Medulla oblongata (tissue), 1 donor: Measurements from ENCODE around the gene RIT1.

Source experiments
- DNase-seq: peaks from one replicate; pipeline ENCODE4 v3.0.0-alpha.2; 2015; ENCODE audit errors: extremely low spot score

RIT1 gene, protein sequence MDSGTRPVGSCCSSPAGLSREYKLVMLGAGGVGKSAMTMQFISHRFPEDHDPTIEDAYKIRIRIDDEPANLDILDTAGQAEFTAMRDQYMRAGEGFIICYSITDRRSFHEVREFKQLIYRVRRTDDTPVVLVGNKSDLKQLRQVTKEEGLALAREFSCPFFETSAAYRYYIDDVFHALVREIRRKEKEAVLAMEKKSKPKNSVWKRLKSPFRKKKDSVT

GRCh38 chr1:155911156-155912055, at the start of gene RIT1:
Gene RIT1, minus strand, starts transcription at chr1:155911349. Its CDS starts 588 bp downstream, at chr1:155910761.
- DNase-seq: peak; percentile 89

DNA sequence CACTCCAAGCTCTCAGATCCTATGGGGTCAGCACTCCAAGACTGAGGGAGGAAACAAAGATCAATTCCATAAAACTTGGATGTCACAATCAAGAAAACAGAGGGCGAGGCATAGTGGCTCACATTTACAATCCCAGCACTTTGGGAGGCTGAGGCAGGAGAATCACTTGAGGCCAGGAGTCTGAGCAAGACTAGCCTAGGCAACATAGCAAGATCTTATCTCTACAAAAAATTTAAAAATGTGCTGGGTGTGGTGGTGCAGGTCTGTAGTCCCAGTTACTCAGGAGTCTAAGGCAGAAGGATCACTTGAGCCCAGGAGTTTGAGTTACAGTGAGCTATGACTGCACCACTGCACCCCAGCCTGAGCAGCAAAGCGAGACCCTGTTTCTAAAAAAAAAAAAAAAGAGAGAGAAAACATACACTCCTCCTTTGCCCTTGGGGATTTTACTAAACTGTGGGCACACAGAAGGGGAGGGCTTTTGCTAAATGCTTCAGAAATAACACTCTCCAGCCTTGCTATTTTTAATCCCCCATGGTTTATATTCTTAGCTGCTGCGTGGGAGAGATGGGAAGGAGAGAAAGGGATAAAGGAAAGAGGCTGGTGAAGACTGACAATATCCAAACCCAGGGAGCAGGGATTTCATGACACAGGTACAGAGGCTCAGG, 49.1 kb upstream of the RIT1 start:
- DNase-seq: no peak

- DNase-seq: no peak
Measured at GRCh38 chr1:155957411-155957915, 46.3 kb upstream of the RIT1 start.

DNA sequence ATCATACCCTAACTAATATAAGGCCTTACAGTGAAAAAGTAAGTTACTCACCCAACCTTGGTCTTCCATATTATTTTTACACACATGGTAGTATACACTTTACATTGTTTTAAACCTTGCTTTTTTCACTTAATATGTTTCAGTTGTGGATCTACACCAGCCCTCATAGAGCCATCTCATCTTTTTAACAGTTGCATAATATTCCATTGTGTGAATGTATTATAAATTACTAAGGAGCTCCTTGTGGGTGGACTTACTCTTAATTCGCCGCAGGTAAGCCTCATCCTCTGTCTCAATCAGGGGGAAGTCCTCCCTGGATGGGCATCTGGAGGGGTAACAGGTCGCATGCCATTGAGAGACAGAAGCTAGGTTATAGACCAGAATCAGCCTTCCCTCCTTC, 43.5 kb upstream of the RIT1 start:
- no peak for DNase-seq

- no peak for DNase-seq
Measured at GRCh38 chr1:155952505-155952890, 41.3 kb upstream of the RIT1 start.

GRCh38 chr1:155951753-155952504, 40.8 kb upstream of the RIT1 start:
- no peak for DNase-seq

- DNase-seq: no peak
Measured at GRCh38 chr1:155950829-155951228, 39.7 kb upstream of the RIT1 start.

DNA sequence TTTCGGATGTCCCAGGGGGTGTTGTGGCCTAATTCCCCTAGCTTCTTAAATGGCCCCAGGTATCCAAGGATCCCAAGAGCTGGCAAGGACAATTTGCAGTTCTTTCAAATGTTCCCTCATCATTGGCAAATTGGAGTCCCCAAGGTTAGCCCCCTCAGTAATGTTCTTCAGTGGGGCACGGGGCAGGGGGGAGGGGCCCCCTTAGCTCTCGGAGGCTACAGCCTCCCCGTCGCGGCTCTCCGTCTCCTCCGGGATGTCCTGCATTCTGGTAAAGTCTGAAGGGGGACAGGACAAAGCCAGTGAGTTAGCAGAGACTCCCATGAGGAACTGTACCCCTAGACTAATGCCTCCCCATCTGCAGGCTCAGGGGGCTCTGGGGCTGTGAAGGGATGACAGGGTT, 36.6 kb upstream of the RIT1 start:
- DNase-seq: no peak

DNA sequence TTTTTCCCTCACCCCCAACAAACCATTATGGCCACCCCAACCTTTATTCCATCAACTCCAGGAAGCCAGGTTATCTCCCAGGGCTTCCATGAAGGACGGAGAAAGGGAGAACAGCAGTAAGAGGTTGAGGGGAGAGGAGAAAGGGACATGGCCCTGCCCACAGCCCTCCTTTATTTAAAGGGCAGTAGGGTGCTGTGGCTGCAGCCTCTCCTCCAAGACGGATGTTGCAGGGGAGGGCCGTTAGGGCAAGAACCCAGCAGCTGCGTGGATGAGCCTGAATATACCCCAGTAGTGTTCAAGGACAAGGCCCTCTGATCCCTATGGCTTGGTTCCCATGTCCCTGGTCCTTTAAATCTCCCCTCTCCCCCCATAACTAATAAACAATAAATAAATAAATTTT, 36.1 kb upstream of the RIT1 start:
- no peak for DNase-seq

DNA sequence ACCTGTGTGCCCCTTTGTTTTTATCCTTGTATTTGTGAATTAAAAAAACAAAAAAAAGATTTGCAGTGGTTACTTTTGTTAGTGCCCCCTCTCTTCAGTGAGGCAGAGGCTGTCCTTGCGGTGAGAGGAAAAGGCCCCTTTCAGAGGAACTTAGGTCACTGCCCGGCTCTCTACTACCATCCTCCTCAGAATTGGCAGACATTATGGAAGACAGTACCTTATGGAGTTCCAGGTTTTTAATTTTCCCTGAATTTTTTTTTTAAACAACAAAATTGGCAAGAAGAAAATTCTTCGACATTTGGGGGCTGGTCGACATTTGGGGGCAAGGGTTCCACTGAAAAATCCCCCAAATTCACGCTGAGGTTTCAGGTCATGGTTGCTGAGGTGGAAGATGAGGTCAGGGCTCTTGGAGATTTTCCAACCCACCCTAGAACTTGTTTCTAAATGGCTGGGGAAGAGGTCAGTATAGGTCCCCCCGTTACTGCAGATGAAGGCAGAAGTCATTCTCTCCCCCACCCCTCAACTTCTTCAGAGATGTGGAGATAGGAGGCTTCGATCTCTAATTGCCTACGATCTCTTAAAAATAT, 35.6 kb upstream of the RIT1 start:
- DNase-seq: no peak

GRCh38 chr1:155944444-155944799, 33.3 kb upstream of the RIT1 start:
- DNase-seq: no peak

- no peak for DNase-seq
Measured at GRCh38 chr1:155942578-155943141, 31.5 kb upstream of the RIT1 start.

DNA sequence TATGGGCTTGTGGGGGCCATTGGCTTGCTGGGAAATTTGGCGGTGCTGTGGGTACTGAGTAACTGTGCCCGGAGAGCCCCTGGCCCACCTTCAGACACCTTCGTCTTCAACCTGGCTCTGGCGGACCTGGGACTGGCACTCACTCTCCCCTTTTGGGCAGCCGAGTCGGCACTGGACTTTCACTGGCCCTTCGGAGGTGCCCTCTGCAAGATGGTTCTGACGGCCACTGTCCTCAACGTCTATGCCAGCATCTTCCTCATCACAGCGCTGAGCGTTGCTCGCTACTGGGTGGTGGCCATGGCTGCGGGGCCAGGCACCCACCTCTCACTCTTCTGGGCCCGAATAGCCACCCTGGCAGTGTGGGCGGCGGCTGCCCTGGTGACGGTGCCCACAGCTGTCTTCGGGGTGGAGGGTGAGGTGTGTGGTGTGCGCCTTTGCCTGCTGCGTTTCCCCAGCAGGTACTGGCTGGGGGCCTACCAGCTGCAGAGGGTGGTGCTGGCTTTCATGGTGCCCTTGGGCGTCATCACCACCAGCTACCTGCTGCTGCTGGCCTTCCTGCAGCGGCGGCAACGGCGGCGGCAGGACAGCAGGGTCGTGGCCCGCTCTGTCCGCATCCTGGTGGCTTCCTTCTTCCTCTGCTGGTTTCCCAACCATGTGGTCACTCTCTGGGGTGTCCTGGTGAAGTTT, 30.8 kb upstream of the RIT1 start:
- DNase-seq: no peak

DNA sequence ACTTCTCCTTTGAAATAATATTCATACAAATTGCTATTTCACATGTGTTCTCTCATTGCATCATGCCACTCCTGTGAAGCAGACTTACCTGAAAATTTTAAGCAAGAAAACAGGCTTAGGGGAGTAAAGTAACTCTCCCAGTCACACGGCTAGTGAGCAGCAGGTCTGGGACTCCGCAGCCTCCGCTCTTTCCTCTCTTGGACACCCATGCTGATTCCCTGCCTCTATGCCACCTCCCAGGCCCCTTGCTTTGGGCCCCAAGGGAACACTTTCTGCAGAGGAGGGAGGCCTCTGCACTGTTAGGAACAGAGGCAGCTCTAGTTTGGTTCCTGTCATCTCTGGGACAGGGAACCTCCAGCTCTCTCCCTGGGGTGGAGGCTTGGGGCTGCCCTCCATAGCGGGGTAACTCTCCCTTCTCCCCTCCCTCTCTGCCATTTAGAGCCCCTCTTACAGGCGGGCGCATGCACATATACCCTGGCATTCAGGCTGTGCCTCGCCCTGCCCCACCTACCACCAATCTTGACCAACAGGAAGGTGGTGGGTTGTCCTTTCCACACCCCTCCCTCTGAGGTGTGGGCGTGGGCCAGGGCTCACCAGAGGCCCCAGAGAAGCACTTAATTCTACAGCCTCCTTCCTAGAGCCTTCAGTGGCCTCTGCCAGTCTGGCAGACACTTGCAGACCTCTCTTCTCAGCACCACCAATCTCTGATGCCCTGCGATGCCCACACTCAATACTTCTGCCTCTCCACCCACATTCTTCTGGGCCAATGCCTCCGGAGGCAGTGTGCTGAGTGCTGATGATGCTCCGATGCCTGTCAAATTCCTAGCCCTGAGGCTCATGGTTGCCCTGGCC, 30.1 kb upstream of the RIT1 start, which contains the start of gene RXFP4:
TSS of gene RXFP4 (plus strand) at position 646 of the 852 bp plus-strand sequence. CDS start at position 718, 72 bp downstream.
- DNase-seq: no peak

- peak; percentile 35 for DNase-seq
Measured at GRCh38 chr1:155940482-155940992, 29.4 kb upstream of the RIT1 start.

DNA sequence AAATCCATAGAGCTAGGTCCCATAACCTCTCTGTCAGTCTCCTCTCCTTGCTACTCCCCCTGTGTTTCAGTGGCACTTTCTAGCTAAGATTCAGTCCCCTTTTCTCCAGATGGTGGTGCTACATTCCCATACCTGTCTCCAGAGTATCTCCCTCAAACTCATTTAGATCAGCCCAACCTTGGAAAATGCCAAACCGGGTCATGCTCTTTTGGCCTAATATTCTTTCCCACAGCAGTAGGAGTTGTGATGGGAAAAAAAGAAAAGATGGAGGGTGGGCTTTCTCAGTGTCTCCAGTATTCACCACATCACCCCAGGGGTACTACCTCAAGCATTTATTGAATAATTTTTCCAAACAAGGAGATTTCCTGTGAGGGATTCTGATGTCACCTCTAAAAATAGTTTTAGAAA, 27.1 kb upstream of the RIT1 start:
- peak; percentile 88 for DNase-seq

GRCh38 chr1:155934936-155935590, 23.9 kb upstream of the RIT1 start:
- DNase-seq: peak; percentile 18

DNA sequence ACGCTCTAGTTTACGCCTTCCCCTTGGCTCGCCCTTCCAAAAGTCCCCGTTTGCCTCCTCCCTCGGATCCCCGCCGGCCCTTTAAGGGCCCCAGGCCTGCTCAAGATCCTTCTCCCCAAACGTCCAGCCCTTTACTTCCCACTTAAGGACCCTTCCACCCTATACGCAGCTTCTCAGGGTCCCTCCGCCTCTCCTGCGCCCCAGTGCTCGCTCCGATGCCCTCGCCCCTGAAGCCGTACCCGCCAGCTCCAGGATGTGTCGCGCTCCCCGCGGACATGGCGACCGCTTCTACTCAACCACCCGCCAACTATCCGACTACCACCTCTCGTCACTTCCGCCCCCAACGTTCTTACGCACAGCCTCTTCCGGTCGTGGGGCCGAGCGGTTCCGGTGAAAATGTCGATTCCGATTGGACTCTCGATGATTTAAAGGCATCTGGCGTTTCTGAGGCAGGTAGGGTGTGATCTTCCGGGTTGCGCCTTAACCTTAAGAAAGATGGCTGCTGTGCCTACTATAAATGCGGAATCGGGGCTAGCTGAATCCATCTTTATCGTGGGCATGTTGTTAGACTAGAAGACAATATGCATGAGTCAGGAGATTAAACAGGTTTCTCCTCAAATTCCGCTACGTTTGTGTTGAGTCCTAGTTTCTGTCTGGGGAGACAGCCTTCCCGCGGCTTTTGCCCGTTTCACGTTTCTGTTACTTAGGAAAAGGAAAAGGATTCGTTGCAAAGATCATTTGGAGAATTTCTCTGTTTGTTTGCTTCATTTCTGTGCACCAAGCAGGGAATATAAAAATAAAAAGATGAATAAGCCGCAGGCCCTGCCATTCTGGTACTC, 23.2 kb upstream of the RIT1 start, which contains the start of gene KHDC4:
TSS of gene KHDC4 (minus strand) at position 317 of the 839 bp plus-strand sequence. CDS start at position 277, 40 bp downstream.
- DNase-seq: peak; percentile 100
